BJ (cell line): ENCODE measurements around the gene RIPK4. TPM values are rescaled to one million over a fixed set of nuclear protein-coding genes. Genes with fewer than 3 reads are reported as not detected.

Experiments used
- CTCF ChIA-PET: fragments of 350-600 bp; formaldehyde crosslinking; extraction: SDS; loops from one replicate; lab custom pipeline; 2021; ENCODE audit warnings: antibody characterized with exemption, inconsistent platforms; lab: Yijun Ruan, JAX
- POLR2A ChIA-PET: fragments of 300-600 bp; sonication (Branson Sonifier 250); formaldehyde crosslinking; extraction: SDS; loops from one replicate; lab custom pipeline; 2021; ENCODE audit warnings: antibody characterized with exemption; lab: Charles Lee
- DNase-seq: peaks from one replicate; pipeline ENCODE4 v3.0.0-alpha.2; 2011; ENCODE audit warnings: low read depth
- H3K27me3 ChIP-seq: 2 replicates; pipeline ENCODE4 v1.6.0; 2011; ENCODE audit warnings: low read length; ENCODE audit not compliant: control insufficient read depth, insufficient read depth
- H3K36me3 ChIP-seq: 2 replicates; pipeline ENCODE4 v1.5.1; 2011; ENCODE audit warnings: low read length; ENCODE audit not compliant: control insufficient read depth, insufficient read depth
- H3K4me3 ChIP-seq: 2 replicates; pipeline ENCODE4 v1.5.1; 2011; ENCODE audit warnings: low read depth, mild to moderate bottlenecking, control low read depth, low read length
- polyA plus RNA-seq: library from polyadenylated mRNA; depleted of rRNA; stranded (reverse); fragments of >200 nt; gene quantifications from 2 replicates; pipeline ENCODE4 v1.2.3, GENCODE V29; 2011
- TF ChIP-seq, protein P1 (sequence below): IDR thresholded peaks from 2 replicates; pipeline ENCODE4 v1.5.1; 2011; ENCODE audit warnings: low read depth, mild to moderate bottlenecking, control low read depth, inconsistent platforms, low read length, moderate library complexity; ENCODE audit not compliant: insufficient read depth

RIPK4 gene
- polyA plus RNA-seq, 1 experiment = 0.37 TPM

DNA sequence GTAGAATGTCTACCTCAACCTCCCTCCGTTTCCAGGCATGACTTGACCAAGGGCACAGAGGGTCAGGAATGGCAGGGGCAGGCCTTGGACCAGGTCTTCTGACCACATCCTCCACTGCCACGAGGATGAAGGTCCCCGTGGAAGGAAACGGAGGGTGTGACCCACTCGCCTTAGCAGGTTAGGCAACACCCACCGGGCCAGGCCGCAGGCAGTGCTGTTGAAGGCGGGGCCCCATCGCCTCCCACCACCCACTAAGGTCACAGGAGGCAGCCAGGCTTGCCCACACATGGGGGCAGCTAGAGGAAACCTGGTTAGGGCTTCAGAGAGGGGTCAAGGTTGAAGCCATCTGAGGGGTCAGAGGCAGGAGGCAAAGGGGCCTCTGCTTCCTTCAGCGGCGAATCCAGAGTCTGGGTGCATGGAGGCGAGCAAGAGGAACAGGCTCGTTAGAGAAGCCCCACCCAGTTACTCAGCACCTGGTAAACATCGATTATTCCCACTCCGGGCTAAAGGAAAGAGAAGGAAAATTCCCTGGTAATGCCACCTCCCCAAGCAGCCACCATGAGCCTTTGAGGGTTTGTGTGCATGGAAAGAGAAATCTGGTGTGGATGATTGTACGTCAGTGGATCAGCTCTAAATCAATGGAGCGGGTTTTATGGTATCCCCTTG lies 37.0 kb downstream of the RIPK4 start:
- TF ChIP-seq, protein P1, sequence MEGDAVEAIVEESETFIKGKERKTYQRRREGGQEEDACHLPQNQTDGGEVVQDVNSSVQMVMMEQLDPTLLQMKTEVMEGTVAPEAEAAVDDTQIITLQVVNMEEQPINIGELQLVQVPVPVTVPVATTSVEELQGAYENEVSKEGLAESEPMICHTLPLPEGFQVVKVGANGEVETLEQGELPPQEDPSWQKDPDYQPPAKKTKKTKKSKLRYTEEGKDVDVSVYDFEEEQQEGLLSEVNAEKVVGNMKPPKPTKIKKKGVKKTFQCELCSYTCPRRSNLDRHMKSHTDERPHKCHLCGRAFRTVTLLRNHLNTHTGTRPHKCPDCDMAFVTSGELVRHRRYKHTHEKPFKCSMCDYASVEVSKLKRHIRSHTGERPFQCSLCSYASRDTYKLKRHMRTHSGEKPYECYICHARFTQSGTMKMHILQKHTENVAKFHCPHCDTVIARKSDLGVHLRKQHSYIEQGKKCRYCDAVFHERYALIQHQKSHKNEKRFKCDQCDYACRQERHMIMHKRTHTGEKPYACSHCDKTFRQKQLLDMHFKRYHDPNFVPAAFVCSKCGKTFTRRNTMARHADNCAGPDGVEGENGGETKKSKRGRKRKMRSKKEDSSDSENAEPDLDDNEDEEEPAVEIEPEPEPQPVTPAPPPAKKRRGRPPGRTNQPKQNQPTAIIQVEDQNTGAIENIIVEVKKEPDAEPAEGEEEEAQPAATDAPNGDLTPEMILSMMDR = no peak
- CTCF ChIA-PET = no interaction called here
- H3K4me3 ChIP-seq = no peak overlapping the region
- POLR2A ChIA-PET = no interaction called here
- no peaks in the 10 kb centered on the region for H3K36me3 ChIP-seq
- peaks cover 1% of the 10 kb centered on the region; the same call in 1 of the 2 replicates for H3K27me3 ChIP-seq
- no peak for DNase-seq

DNA sequence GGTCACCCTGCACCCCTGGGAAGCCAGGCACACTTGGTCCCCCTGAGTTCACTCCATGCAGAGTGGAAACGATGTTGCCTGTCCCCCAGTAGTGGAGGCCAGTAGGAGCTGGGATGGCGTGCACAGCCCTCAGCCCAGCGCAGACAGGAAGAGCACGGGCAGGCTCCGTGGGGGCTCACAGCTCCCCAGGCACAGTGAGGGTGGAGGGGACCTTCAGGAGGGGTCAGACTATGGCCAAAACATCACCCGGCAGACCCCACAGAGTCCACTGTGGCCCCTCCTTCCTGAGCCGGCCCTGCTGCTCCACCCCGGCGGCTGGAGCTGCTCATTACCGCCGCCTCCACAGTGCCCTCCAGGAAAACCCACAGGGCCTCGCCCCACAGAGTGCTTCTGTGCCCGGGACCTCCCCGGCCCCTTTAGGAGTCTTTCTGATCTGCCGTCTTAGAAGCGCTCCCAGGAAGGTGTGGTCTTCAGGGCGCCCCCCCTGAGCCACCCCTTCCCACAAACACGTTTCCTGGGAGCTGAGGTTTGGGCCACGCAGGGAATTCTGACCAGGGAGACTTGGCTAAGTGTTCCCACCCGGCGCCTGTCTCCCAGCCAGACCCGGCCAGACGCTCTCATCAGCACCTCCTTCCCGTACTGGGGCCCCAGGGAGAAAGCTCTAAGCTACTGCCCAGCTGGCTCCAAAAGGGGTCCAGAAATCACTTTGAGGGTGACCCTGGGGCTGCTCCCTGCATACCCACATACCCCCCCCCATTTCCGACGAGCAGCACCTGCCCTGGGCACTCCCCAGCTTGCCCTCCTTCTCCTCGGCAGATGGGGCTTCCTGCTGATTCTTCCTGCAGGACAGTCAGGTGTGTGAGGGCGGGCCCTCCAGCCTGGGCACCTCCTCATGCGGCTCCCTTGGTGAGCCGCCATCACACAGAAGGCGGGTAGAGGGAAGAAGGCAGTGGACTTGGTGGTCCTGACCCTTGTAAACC lies 38.8 kb downstream of the RIPK4 start:
- no peak for DNase-seq
- POLR2A ChIA-PET = no interaction called here

DNA sequence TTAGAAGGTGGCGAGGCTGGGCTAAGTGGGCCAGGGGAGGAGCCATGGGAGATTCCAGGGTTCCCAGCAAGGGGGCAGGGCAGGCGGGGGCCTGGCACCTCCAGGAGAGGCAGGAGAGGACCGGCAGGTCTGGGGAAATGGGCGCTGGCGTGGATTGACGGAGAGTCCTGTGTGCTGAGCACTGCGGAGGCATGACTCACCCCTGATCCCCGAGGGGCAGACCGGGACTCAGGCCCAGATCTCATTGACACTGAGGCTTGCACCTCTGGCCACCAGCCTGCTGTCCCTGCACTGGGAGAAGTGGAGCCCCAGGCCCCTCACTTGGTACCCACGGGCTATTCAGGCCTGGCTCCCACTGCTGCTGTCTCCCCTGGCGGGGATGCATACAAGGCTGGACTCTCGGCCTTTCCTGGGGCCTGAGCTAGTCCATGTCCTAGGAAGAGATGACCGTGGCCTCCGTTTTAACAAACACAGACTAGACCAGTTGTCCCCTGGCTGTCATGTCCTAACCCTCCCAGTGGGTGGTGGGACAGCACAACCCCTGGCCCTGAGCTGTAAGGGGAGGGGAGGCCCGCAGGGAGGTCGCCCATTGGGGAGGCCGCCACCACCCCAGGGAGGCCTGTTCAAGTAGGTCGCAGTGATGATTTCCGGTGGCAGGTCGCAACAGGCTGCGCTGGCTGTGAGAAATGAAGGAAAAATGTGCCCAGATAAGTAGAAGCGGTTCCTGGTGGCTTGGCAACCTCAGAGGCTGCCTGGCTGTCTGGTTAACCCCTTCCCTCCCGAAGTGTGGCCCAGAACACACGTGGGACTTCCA lies 39.7 kb downstream of the RIPK4 start:
- TF ChIP-seq, protein P1 = no peak
- POLR2A ChIA-PET = no interaction called here
- CTCF ChIA-PET = interaction anchor here (1.3 kb wide), 1 partner anchor 9 kb away, joined by 3 read pairs; no protein-coding TSS in a partner anchor
- peaks cover 1% of the 10 kb centered on the region; the same call in 1 of the 2 replicates for H3K27me3 ChIP-seq
- DNase-seq = no peak
- H3K36me3 ChIP-seq = no peaks in the 10 kb centered on the region
- no peak overlapping the region for H3K4me3 ChIP-seq

More for the DNA sequence above, 38.8 kb downstream of the RIPK4 start:
- Histone ChIP-seq H3K36me3 (no peaks in the 10 kb centered on the region), H3K4me3 (no peak overlapping the region), H3K27me3 (peaks cover 1% of the 10 kb centered on the region; the same call in 1 of the 2 replicates)
- TF ChIP-seq, protein P1 = no peak
- CTCF ChIA-PET = interaction anchor here (0.9 to 1.3 kb wide), 4 partner anchors 10 to 40 kb away, joined by 3 to 4 read pairs (median 3); no protein-coding TSS in a partner anchor

GRCh38 chr21:41726630-41726969 lies 40.3 kb downstream of the RIPK4 start:
- no peaks in the 10 kb centered on the region; the same call in 1 of the 2 replicates for H3K27me3 ChIP-seq
- H3K4me3 ChIP-seq = no peak overlapping the region
- CTCF ChIA-PET = no interaction called here
- DNase-seq = no peak
- TF ChIP-seq, protein P1 = no peak
- H3K36me3 ChIP-seq = no peaks in the 10 kb centered on the region
- POLR2A ChIA-PET = no interaction called here
